ENCODE data around the gene XPR1.

DNA sequence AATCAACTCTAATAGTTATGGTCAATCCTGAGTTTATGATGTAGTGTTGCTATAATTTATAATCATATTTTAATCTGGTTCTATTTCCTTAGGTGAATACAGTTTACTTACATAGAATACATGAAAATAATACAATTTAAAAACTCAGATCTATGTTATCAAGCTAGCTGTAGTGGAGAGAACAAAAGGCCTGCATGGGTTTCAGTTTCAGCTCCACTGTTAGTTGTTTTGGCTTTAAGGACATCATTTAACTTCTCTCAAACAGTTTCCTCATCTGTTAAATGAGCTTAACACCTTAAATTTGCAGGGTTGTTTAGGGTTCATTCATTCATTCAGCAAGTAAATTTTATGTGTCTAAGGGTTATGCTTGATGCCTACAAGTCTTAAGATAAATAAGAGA is 182.4 kb downstream of the XPR1 start:
- TF ChIP-seq POLR2A (IDR thresholded peaks at IDR 0.05) = no peak
- TF ChIP-seq, protein P1, sequence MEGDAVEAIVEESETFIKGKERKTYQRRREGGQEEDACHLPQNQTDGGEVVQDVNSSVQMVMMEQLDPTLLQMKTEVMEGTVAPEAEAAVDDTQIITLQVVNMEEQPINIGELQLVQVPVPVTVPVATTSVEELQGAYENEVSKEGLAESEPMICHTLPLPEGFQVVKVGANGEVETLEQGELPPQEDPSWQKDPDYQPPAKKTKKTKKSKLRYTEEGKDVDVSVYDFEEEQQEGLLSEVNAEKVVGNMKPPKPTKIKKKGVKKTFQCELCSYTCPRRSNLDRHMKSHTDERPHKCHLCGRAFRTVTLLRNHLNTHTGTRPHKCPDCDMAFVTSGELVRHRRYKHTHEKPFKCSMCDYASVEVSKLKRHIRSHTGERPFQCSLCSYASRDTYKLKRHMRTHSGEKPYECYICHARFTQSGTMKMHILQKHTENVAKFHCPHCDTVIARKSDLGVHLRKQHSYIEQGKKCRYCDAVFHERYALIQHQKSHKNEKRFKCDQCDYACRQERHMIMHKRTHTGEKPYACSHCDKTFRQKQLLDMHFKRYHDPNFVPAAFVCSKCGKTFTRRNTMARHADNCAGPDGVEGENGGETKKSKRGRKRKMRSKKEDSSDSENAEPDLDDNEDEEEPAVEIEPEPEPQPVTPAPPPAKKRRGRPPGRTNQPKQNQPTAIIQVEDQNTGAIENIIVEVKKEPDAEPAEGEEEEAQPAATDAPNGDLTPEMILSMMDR (IDR thresholded peaks at IDR 0.05) = no peak

All from transverse colon (tissue), 3 donors.